Measurements from ENCODE around the gene FHOD1.

- TF ChIP-seq, protein P1, sequence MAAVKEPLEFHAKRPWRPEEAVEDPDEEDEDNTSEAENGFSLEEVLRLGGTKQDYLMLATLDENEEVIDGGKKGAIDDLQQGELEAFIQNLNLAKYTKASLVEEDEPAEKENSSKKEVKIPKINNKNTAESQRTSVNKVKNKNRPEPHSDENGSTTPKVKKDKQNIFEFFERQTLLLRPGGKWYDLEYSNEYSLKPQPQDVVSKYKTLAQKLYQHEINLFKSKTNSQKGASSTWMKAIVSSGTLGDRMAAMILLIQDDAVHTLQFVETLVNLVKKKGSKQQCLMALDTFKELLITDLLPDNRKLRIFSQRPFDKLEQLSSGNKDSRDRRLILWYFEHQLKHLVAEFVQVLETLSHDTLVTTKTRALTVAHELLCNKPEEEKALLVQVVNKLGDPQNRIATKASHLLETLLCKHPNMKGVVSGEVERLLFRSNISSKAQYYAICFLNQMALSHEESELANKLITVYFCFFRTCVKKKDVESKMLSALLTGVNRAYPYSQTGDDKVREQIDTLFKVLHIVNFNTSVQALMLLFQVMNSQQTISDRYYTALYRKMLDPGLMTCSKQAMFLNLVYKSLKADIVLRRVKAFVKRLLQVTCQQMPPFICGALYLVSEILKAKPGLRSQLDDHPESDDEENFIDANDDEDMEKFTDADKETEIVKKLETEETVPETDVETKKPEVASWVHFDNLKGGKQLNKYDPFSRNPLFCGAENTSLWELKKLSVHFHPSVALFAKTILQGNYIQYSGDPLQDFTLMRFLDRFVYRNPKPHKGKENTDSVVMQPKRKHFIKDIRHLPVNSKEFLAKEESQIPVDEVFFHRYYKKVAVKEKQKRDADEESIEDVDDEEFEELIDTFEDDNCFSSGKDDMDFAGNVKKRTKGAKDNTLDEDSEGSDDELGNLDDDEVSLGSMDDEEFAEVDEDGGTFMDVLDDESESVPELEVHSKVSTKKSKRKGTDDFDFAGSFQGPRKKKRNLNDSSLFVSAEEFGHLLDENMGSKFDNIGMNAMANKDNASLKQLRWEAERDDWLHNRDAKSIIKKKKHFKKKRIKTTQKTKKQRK (IDR thresholded peaks at IDR 0.05; ENCODE audit: low read length): no peak
- TF ChIP-seq NFKBIZ (CRISPR knock-in tag; IDR thresholded peaks at IDR 0.05) (no peak), POLR2A (IDR thresholded peaks at IDR 0.05; ENCODE audit: insufficient read depth in 1 of 2, low read depth in 2 of 2, low read length in 2 of 2) (no peak), ZNF274 (CRISPR knock-in tag; IDR thresholded peaks at IDR 0.05) (no peak)
Measured at GRCh38 chr16:67228034-67228785, 19.1 kb downstream of the FHOD1 start.
